Breast epithelium (tissue), 3 donors: Measurements from ENCODE around the gene ZSWIM1.

Source experiments
- POLR2A ChIP-seq: fragments of 450-650 bp; IDR thresholded peaks from one replicate; pipeline ENCODE4 v1.6.1; 2016; ENCODE audit warnings: antibody characterized with exemption, mild to moderate bottlenecking, moderate library complexity
- POLR2AphosphoS5 ChIP-seq, 3 donors: sonication (generic); formaldehyde crosslinking; IDR thresholded peaks; one replicate each; pipeline ENCODE4 v1.6.1; 2017; ENCODE audit warnings: antibody characterized with exemption in 3 of 3
- TF ChIP-seq, protein P1 (sequence below), 3 donors: fragments of 450-650 bp; IDR thresholded peaks; one replicate each; pipeline ENCODE4 v1.5.1; 2016 to 2017; ENCODE audit warnings: antibody characterized with exemption in 3 of 3, mild to moderate bottlenecking in 3 of 3, moderate library complexity in 3 of 3

DNA sequence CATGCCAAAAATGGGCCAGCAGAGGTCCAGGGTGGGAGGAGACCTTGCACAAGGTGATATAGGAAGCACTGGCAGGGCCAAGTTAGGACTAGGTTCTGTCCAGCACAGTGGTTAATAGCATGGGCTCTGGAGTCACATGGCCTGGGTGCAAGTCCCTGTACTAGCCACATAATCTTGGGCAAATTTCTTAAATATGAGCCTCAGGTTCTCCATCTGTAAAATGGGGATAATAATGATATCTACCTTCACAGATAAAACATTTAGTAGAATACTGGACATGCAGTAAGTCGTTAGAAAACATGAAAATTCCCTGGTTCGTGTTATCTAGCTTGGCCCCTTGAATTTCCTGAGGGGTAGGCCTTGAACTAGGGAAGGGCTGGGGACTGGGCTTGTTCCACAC lies 16.3 kb downstream of the ZSWIM1 start:
- TF ChIP-seq, protein P1, sequence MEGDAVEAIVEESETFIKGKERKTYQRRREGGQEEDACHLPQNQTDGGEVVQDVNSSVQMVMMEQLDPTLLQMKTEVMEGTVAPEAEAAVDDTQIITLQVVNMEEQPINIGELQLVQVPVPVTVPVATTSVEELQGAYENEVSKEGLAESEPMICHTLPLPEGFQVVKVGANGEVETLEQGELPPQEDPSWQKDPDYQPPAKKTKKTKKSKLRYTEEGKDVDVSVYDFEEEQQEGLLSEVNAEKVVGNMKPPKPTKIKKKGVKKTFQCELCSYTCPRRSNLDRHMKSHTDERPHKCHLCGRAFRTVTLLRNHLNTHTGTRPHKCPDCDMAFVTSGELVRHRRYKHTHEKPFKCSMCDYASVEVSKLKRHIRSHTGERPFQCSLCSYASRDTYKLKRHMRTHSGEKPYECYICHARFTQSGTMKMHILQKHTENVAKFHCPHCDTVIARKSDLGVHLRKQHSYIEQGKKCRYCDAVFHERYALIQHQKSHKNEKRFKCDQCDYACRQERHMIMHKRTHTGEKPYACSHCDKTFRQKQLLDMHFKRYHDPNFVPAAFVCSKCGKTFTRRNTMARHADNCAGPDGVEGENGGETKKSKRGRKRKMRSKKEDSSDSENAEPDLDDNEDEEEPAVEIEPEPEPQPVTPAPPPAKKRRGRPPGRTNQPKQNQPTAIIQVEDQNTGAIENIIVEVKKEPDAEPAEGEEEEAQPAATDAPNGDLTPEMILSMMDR (IDR thresholded peaks at IDR 0.05), result no peak
- TF ChIP-seq POLR2A (no peak), POLR2AphosphoS5 (IDR thresholded peaks at IDR 0.05) (no peak)
